HCT116 (cell line): ENCODE data around the gene GRK1. TPM values are rescaled to one million over a fixed set of nuclear protein-coding genes. Genes with fewer than 3 reads are reported as not detected.

Experiments
- ATAC-seq: fragments of 200-7000 bp; cut with Tn5 transposase; 2 replicates; pipeline ENCODE4 v1.9.1; 2020; ENCODE audit warnings: mild to moderate bottlenecking, moderate library complexity
- BruUV-seq: library from RNA; stranded (reverse); fragments of 400-500 nt; replicated peaks from 2 replicates; lab custom pipeline; 2021; lab: Mats Ljungman, UMichigan
- CTCF ChIA-PET: fragments of 300-600 bp; sonication (Branson Sonifier 250); formaldehyde crosslinking; loops from one replicate; lab custom pipeline; 2021; ENCODE audit warnings: antibody characterized with exemption; lab: Charles Lee
- POLR2A ChIA-PET: fragments of 300-600, 350-600 bp; sonication (Branson Sonifier 250); formaldehyde crosslinking; loops from one replicate; lab custom pipeline; 2021; ENCODE audit warnings: antibody characterized with exemption; lab: Charles Lee
- RAD21 ChIA-PET, 2 experiments: fragments of 300-600 bp; sonication (Branson Sonifier 250); formaldehyde crosslinking; loops; one replicate each; lab custom pipeline; 2023; ENCODE audit warnings: low total read pairs in 2 of 2; ENCODE audit not compliant: uncharacterized antibody in 2 of 2, unreplicated experiment in 2 of 2, low non-redundant PET in 1 of 2; lab: Charles Lee
- DNase-seq: peaks from one replicate; pipeline ENCODE4 v3.0.0-alpha.2; 2010; ENCODE audit warnings: low read depth, low spot score
- H2AFZ ChIP-seq: fragments of 200-600 bp; shearing (Covaris generic), sonication (generic); 2 replicates; pipeline ENCODE4 v1.6.1; 2017; ENCODE audit warnings: low read depth, mixed run types, mixed read lengths, antibody characterized with exemption, low read length; ENCODE audit not compliant: poor library complexity, severe bottlenecking
- H3K27ac ChIP-seq: 2 replicates; pipeline ENCODE4 v1.5.1; 2012; ENCODE audit warnings: low read depth, low read length
- H3K27me3 ChIP-seq: fragments of 200-600 bp; sonication (generic); 2 replicates; pipeline ENCODE4 v1.6.1; 2016; ENCODE audit warnings: mixed run types, low read length, mixed read lengths; ENCODE audit not compliant: insufficient read depth
- H3K36me3 ChIP-seq, 2 experiments: fragments of 200-500 bp in 1 of 2; fragments of 200-600 bp in 1 of 2; sonication (Bioruptor generic) in 1 of 2; sonication (generic) in 1 of 2; 2 replicates each; pipeline versions ENCODE4 v1.5.1 to v1.6.1; 2014 to 2016; ENCODE audit warnings: low read length in 2 of 2, inconsistent platforms in 1 of 2, mixed read lengths in 1 of 2, mixed run types in 1 of 2; ENCODE audit not compliant: insufficient read depth in 2 of 2, control insufficient read depth in 1 of 2
- H3K4me1 ChIP-seq, 2 experiments: fragments of 200-600 bp in 1 of 2; sonication (generic) in 1 of 2; 2 replicates each; pipeline versions ENCODE4 v1.5.1 to v1.6.1; 2012 to 2017; ENCODE audit warnings: low read length in 2 of 2, inconsistent platforms in 1 of 2, mild to moderate bottlenecking in 1 of 2, mixed read lengths in 1 of 2, mixed run types in 1 of 2, moderate library complexity in 1 of 2; ENCODE audit not compliant: insufficient read depth in 2 of 2, control insufficient read depth in 1 of 2
- H3K4me2 ChIP-seq: fragments of 200-600 bp; sonication (generic); 2 replicates; pipeline ENCODE4 v1.6.1; 2017; ENCODE audit warnings: mixed run types, low read length, mixed read lengths
- H3K4me3 ChIP-seq, 2 experiments: fragments of 200-600 bp in 1 of 2; sonication (generic) in 1 of 2; replicated peaks in 1 of 2; 2 replicates each; pipeline ENCODE4 v1.5.1; 2011 to 2016; ENCODE audit warnings: low read length in 2 of 2, control low read depth in 1 of 2, low read depth in 1 of 2, mild to moderate bottlenecking in 1 of 2, mixed read lengths in 1 of 2, mixed run types in 1 of 2
- H3K79me2 ChIP-seq: fragments of 200-600 bp; sonication (generic); 2 replicates; pipeline ENCODE4 v1.6.1; 2017; ENCODE audit warnings: mild to moderate bottlenecking, mixed run types, low read length, moderate library complexity, mixed read lengths; ENCODE audit not compliant: insufficient read depth
- H3K9ac ChIP-seq: fragments of 200-600 bp; sonication (generic); 2 replicates; pipeline ENCODE4 v1.6.1; 2016; ENCODE audit warnings: low read length, mixed read lengths
- H3K9me2 ChIP-seq: fragments of 200-600 bp; sonication (generic), shearing (Covaris generic); 2 replicates; pipeline ENCODE4 v1.6.1; 2017; ENCODE audit warnings: mixed run types, mild to moderate bottlenecking, moderate library complexity; ENCODE audit not compliant: insufficient read depth
- H3K9me3 ChIP-seq, 2 experiments: fragments of 200-500 bp in 1 of 2; fragments of 200-600 bp in 1 of 2; sonication (Bioruptor generic) in 1 of 2; sonication (generic) in 1 of 2; 2 replicates each; pipeline ENCODE4 v1.6.1; 2014 to 2017; ENCODE audit warnings: low read length in 2 of 2, mixed read lengths in 2 of 2, inconsistent platforms in 1 of 2, low read depth in 1 of 2, mild to moderate bottlenecking in 1 of 2, mixed run types in 1 of 2, moderate library complexity in 1 of 2; ENCODE audit not compliant: control insufficient read depth in 1 of 2, insufficient read depth in 1 of 2
- H4K20me1 ChIP-seq: fragments of 200-600 bp; sonication (generic), shearing (Covaris generic); 2 replicates; pipeline ENCODE4 v1.6.1; 2017; ENCODE audit warnings: mixed run types, mild to moderate bottlenecking, moderate library complexity; ENCODE audit not compliant: insufficient read depth
- ATF3 ChIP-seq: IDR thresholded peaks from 2 replicates; pipeline ENCODE4 v1.6.1; 2012
- CBX3 ChIP-seq: IDR thresholded peaks from 2 replicates; pipeline ENCODE4 v1.6.1; 2012; ENCODE audit warnings: low read depth
- ELF1 ChIP-seq: IDR thresholded peaks from 2 replicates; pipeline ENCODE4 v1.6.1; 2012; ENCODE audit warnings: low read depth, borderline replicate concordance
- EZH2phosphoT487 ChIP-seq: fragments of 200-600 bp; IDR thresholded peaks from 2 replicates; pipeline ENCODE4 v1.6.1; 2018; ENCODE audit warnings: antibody characterized with exemption, borderline replicate concordance
- FOSL1 ChIP-seq: IDR thresholded peaks from 2 replicates; pipeline ENCODE4 v1.6.1; 2012; ENCODE audit warnings: low read depth
- JUND ChIP-seq: IDR thresholded peaks from 2 replicates; pipeline ENCODE4 v1.6.1; 2012
- MAX ChIP-seq: IDR thresholded peaks from 2 replicates; pipeline ENCODE4 v1.6.1; 2012
- POLR2A ChIP-seq: IDR thresholded peaks from 2 replicates; pipeline ENCODE4 v1.7.0; 2011; ENCODE audit warnings: borderline replicate concordance; ENCODE audit not compliant: insufficient read depth, insufficient read length; ENCODE audit errors: extremely low read depth
- POLR2AphosphoS5 ChIP-seq: IDR thresholded peaks from 2 replicates; pipeline ENCODE4 v1.6.1; 2011; ENCODE audit warnings: mild to moderate bottlenecking, low read depth, low read length, moderate library complexity
- RAD21 ChIP-seq: IDR thresholded peaks from 2 replicates; pipeline ENCODE4 v1.6.1; 2012; ENCODE audit warnings: low read depth, mild to moderate bottlenecking
- REST ChIP-seq: IDR thresholded peaks from 2 replicates; pipeline ENCODE4 v1.6.1; 2012; ENCODE audit warnings: low read depth
- SIN3A ChIP-seq: IDR thresholded peaks from 2 replicates; pipeline ENCODE4 v1.6.1; 2012; ENCODE audit warnings: low read depth
- SP1 ChIP-seq: IDR thresholded peaks from 2 replicates; pipeline ENCODE4 v1.6.1; 2012; ENCODE audit warnings: low read depth
- SRF ChIP-seq: IDR thresholded peaks from 2 replicates; pipeline ENCODE4 v1.6.1; 2012; ENCODE audit warnings: low read depth
- TCF7L2 ChIP-seq: IDR thresholded peaks from 2 replicates; pipeline ENCODE4 v1.7.0; 2011; ENCODE audit warnings: borderline replicate concordance, inconsistent platforms; ENCODE audit not compliant: insufficient read depth, insufficient read length; ENCODE audit errors: extremely low read depth
- ZBTB33 ChIP-seq: IDR thresholded peaks from 2 replicates; pipeline ENCODE4 v1.6.1; 2011; ENCODE audit warnings: mild to moderate bottlenecking, low read length, moderate library complexity; ENCODE audit not compliant: insufficient replicate concordance; ENCODE audit errors: extremely low read depth
- ZFX ChIP-seq: fragments of 450-650 bp; IDR thresholded peaks from 2 replicates; pipeline ENCODE4 v1.6.1; 2017
- ZNF274 ChIP-seq: fragments of 200-500 bp; sonication (Bioruptor generic); IDR thresholded peaks from 2 replicates; pipeline ENCODE4 v1.6.1; 2014; ENCODE audit warnings: mild to moderate bottlenecking, low read depth, low read length, inconsistent platforms
- intact Hi-C: fragments of 100-400 bp; cut with micrococcal nuclease; formaldehyde crosslinking; loops from 2 replicates; pipeline ENCODE4 v1.10.0; 2022
- total RNA-seq: library from RNA; stranded (reverse); gene quantifications from one replicate; pipeline ENCODE4 v1.2.1, GENCODE V29; 2021; ENCODE audit not compliant: unreplicated experiment
- TF ChIP-seq, protein P1 (sequence below), 3 experiments: fragments of 200-600 bp in 1 of 3; sonication (generic) in 1 of 3; IDR thresholded peaks in 2 of 3; conservative IDR thresholded peaks in 1 of 3; 2 replicates each; pipeline ENCODE4 v1.5.1; 2012 to 2017; ENCODE audit warnings: low read depth in 2 of 3, low read length in 2 of 3, antibody characterized with exemption in 1 of 3, borderline replicate concordance in 1 of 3, control low read depth in 1 of 3, mild to moderate bottlenecking in 1 of 3, mixed read lengths in 1 of 3, mixed run types in 1 of 3, moderate library complexity in 1 of 3; ENCODE audit not compliant: insufficient read depth in 1 of 3

GRK1 gene
- total RNA-seq, 1 experiment from 2014 or later: not detected

DNA sequence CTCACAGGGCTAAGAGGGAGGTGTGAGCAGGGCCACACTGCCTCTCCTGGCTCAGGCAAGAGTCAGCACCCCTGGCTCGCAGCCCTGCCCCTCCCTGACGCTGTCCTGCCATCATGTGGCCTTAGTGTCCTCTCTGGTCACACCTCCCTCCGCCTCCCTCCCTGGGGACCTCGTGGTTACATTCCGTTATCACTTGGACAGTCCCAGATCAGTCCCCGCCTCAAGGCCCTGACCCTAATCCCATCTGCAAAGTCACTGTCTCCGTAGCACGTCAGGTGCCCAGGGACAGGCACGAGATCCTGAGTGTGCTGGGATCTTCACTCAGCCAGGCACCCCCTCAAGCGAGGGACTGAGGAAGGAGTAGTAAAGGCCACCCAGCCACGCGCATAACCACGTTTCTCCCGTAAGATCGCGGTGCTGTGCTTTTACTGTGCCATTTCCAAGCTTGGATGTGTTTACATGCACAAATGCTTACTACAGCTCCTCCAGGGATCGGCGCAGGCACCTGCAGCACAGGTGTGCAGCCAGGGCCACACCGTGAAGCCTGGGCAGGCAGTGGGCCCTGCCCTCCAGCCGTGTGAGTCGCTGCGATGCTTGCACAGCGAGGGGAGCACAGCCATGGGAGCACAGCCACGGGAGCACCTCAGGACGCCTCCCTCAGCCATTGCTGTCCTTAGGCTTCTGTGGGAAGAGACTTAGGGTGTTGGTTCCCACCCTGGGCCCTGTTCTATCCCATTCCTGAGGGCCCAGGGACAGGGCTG, 81.3 kb downstream of the GRK1 start:
- H3K27ac ChIP-seq: no peak overlapping the region
- H3K9me2 ChIP-seq: no peaks in the 10 kb centered on the region
- H2AFZ ChIP-seq: no peak overlapping the region
- H3K9ac ChIP-seq: no peak overlapping the region
- no peaks in the 10 kb centered on the region for H3K79me2 ChIP-seq
- POLR2A ChIA-PET: no interaction called here
- intact Hi-C loops: no loop called here
- H3K9me3 ChIP-seq: peaks cover 0 to 8% of the 10 kb centered on the region in 2 experiments; a peak in 1 of 4 replicates
- H3K4me3 ChIP-seq: no peak overlapping the region
- no peaks in the 10 kb centered on the region for H3K36me3 ChIP-seq
- no peaks in the 10 kb centered on the region for H3K27me3 ChIP-seq
- BruUV-seq: no TSS peak
- no peak for DNase-seq
- TF ChIP-seq CBX3 (no peak), SP1 (no peak), POLR2AphosphoS5 (no peak), SIN3A (no peak), SRF (no peak), REST (no peak), ELF1 (no peak), ZBTB33 (no peak), TCF7L2 (no peak), EZH2phosphoT487 (no peak), FOSL1 (no peak), POLR2A (no peak), ZFX (no peak), ATF3 (no peak), MAX (no peak), JUND (no peak), RAD21 (no peak), ZNF274 (no peak)
- TF ChIP-seq, protein P1, sequence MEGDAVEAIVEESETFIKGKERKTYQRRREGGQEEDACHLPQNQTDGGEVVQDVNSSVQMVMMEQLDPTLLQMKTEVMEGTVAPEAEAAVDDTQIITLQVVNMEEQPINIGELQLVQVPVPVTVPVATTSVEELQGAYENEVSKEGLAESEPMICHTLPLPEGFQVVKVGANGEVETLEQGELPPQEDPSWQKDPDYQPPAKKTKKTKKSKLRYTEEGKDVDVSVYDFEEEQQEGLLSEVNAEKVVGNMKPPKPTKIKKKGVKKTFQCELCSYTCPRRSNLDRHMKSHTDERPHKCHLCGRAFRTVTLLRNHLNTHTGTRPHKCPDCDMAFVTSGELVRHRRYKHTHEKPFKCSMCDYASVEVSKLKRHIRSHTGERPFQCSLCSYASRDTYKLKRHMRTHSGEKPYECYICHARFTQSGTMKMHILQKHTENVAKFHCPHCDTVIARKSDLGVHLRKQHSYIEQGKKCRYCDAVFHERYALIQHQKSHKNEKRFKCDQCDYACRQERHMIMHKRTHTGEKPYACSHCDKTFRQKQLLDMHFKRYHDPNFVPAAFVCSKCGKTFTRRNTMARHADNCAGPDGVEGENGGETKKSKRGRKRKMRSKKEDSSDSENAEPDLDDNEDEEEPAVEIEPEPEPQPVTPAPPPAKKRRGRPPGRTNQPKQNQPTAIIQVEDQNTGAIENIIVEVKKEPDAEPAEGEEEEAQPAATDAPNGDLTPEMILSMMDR (IDR thresholded peaks at IDR 0.05 in 2 of 3, conservative IDR thresholded peaks at IDR 0.05 in 1 of 3; ENCODE audit: borderline replicate concordance in 1 of 3, insufficient read depth in 1 of 3, low read depth in 2 of 3, low read length in 2 of 3): no peak
- CTCF ChIA-PET: no interaction called here
- no peaks in the 10 kb centered on the region for H4K20me1 ChIP-seq
- RAD21 ChIA-PET: no interaction called here
- peak; percentile 47; the same call in 1 of the 2 replicates for ATAC-seq
- H3K4me2 ChIP-seq: no peak overlapping the region
- H3K4me1 ChIP-seq: no peaks in the 10 kb centered on the region
